ENCODE measurements around the gene CPSF6. TPM values are rescaled to one million over a fixed set of nuclear protein-coding genes. Genes with fewer than 3 reads are reported as not detected.

The CPSF6 gene
- total and polyA plus RNA-seq, 2 donors (not counting 3 experiments of a cell fraction or from before 2014, with no cell fraction given): 55.8 to 91.7 TPM

GRCh38 chr12:69241438-69242092 lies 2.2 kb downstream of the CPSF6 start:
- dilution Hi-C loops (cut with MboI; ENCODE audit: extremely low pct_ligation_motif_present, low sequenced_read_pairs) (no loop called here), intact Hi-C loops (cut with micrococcal nuclease) (no loop called here)
- peaks cover 9% of the 10 kb centered on the region for H4K20me1 ChIP-seq (replicated peaks; ENCODE audit: control insufficient read depth, extremely low read depth, insufficient read depth, low read length)
- peak overlapping the region in 2 of 3 experiments; percentile 99 for H3K4me3 ChIP-seq (replicated peaks in 1 of 3; ENCODE audit: insufficient read depth in 1 of 3, low read depth in 1 of 3, low read length in 3 of 3)
- peaks cover 17% of the 10 kb centered on the region for H3K4me1 ChIP-seq (ENCODE audit: control insufficient read depth, extremely low read depth, insufficient read depth, low read length)
- ChIA-PET CTCF (interaction anchor here (1.6 to 4.1 kb wide), 3 partner anchors 11 to 85 kb away, joined by 6 to 26 read pairs (median 9); no protein-coding TSS in a partner anchor), POLR2A (no interaction called here)
- no peaks in the 10 kb centered on the region for H3K9me1 ChIP-seq (replicated peaks; ENCODE audit: control insufficient read depth, extremely low read depth, insufficient read depth, low read length)
- DNase-seq (ENCODE audit: low read depth, low spot score) (peak; percentile 11), FAIRE-seq (no peak)
- no peaks in the 10 kb centered on the region for H3K36me3 ChIP-seq (ENCODE audit: control insufficient read depth in 2 of 2, extremely low read depth in 1 of 2, insufficient read depth in 2 of 2, low read length in 2 of 2)
- BruUV-seq (replicated peaks): no TSS peak
- no peaks in the 10 kb centered on the region for H3K27me3 ChIP-seq (ENCODE audit: control insufficient read depth in 2 of 2, insufficient read depth in 2 of 2, low read length in 2 of 2)
- peaks cover 71% of the 10 kb centered on the region for H3K79me2 ChIP-seq (ENCODE audit: control insufficient read depth, insufficient read depth, low read length)
- no peak overlapping the region for H2AFZ ChIP-seq (ENCODE audit: low read depth, low read length)
- peak overlapping the region; percentile 98 for H3K9ac ChIP-seq (replicated peaks; ENCODE audit: extremely low read depth, insufficient read depth, low read length)
- H3K27ac ChIP-seq (ENCODE audit: insufficient read depth, low read depth, low read length): no peak overlapping the region
- peak overlapping the region; percentile 99 for H3K4me2 ChIP-seq (ENCODE audit: insufficient read depth, low read length)
- TF ChIP-seq EZH2 (IDR thresholded peaks at IDR 0.05; ENCODE audit: borderline replicate concordance, low read depth, low read length, severe bottlenecking): no peak
- no peak for TF ChIP-seq MYC (IDR thresholded peaks at IDR 0.05; ENCODE audit: low read depth, low read length)
- no peaks in the 10 kb centered on the region for H3K9me3 ChIP-seq (replicated peaks; ENCODE audit: control insufficient read depth, insufficient read depth, low read length)

GRCh38 chr12:69243099-69244084 lies 4.0 kb downstream of the CPSF6 start:
- no peak overlapping the region for H3K27ac ChIP-seq (ENCODE audit: insufficient read depth, low read depth, low read length)
- BruUV-seq (replicated peaks): no TSS peak
- FAIRE-seq (no peak), DNase-seq (ENCODE audit: low read depth, low spot score) (no peak)
- no peak overlapping the region for H3K4me2 ChIP-seq (ENCODE audit: insufficient read depth, low read length)
- no peaks in the 10 kb centered on the region for H3K9me1 ChIP-seq (replicated peaks; ENCODE audit: control insufficient read depth, extremely low read depth, insufficient read depth, low read length)
- no peak overlapping the region for H3K4me3 ChIP-seq (replicated peaks in 1 of 3; ENCODE audit: insufficient read depth in 1 of 3, low read depth in 1 of 3, low read length in 3 of 3)
- dilution Hi-C loops (cut with MboI; ENCODE audit: extremely low pct_ligation_motif_present, low sequenced_read_pairs): no loop called here
- peaks cover 17% of the 10 kb centered on the region for H3K4me1 ChIP-seq (ENCODE audit: control insufficient read depth, extremely low read depth, insufficient read depth, low read length)
- peaks cover 12% of the 10 kb centered on the region for H4K20me1 ChIP-seq (replicated peaks; ENCODE audit: control insufficient read depth, extremely low read depth, insufficient read depth, low read length)
- ChIA-PET POLR2A (no interaction called here), CTCF (interaction anchor here (2.0 to 4.1 kb wide), 2 partner anchors 9 to 11 kb away, joined by 9 to 26 read pairs; no protein-coding TSS in a partner anchor)
- intact Hi-C loops (cut with micrococcal nuclease): no loop called here
- TF ChIP-seq POLR2A (IDR thresholded peaks at IDR 0.05; ENCODE audit: low read depth, low read length) (no peak), GATA2 (IDR thresholded peaks at IDR 0.05; ENCODE audit: insufficient read depth, insufficient read length, low read depth, low read length) (no peak), CTCF (IDR thresholded peaks at IDR 0.05; ENCODE audit: extremely low read depth in 1 of 2, insufficient read depth in 1 of 2, low read depth in 1 of 2, low read length in 2 of 2) (no peak), JUN (IDR thresholded peaks at IDR 0.05; ENCODE audit: borderline replicate concordance, insufficient read depth, insufficient read length, low read depth) (no peak)
- H3K9ac ChIP-seq (replicated peaks; ENCODE audit: extremely low read depth, insufficient read depth, low read length): no peak overlapping the region
- no peaks in the 10 kb centered on the region for H3K36me3 ChIP-seq (ENCODE audit: control insufficient read depth in 2 of 2, extremely low read depth in 1 of 2, insufficient read depth in 2 of 2, low read length in 2 of 2)
- no peak overlapping the region for H2AFZ ChIP-seq (ENCODE audit: low read depth, low read length)
- peaks cover 90% of the 10 kb centered on the region for H3K79me2 ChIP-seq (ENCODE audit: control insufficient read depth, insufficient read depth, low read length)
- no peaks in the 10 kb centered on the region for H3K9me3 ChIP-seq (replicated peaks; ENCODE audit: control insufficient read depth, insufficient read depth, low read length)
- H3K27me3 ChIP-seq (ENCODE audit: control insufficient read depth in 2 of 2, insufficient read depth in 2 of 2, low read length in 2 of 2): no peaks in the 10 kb centered on the region

Measured in endothelial cell of umbilical vein (primary cell).